Tibial nerve (tissue), 3 donors: ENCODE measurements around the gene ERGIC2.

Experiments
- CTCF ChIP-seq, 5 experiments: fragments of 200-600 bp in 3 of 5; fragments of 450-650 bp in 2 of 5; sonication (generic) in 3 of 5; IDR thresholded peaks; one replicate each; pipeline ENCODE4 v1.5.1; 2016 to 2019; ENCODE audit warnings: antibody characterized with exemption in 5 of 5, mild to moderate bottlenecking in 3 of 5, moderate library complexity in 2 of 5
- POLR2A ChIP-seq, 2 donors: fragments of 450-650 bp; IDR thresholded peaks; one replicate each; pipeline ENCODE4 v1.6.1; 2017; ENCODE audit warnings: antibody characterized with exemption in 2 of 2, mild to moderate bottlenecking in 2 of 2, moderate library complexity in 2 of 2

GRCh38 chr12:29314416-29314815 is 66.6 kb downstream of the ERGIC2 start:
- TF ChIP-seq CTCF (IDR thresholded peaks at IDR 0.05) (no peak), POLR2A (IDR thresholded peaks at IDR 0.05) (no peak)
